ACHN (cell line): ENCODE data around the gene ROR2.
A peak's percentile ranks its signal among the peaks of the same experiment; 100 is the strongest.
"Not testable (repeated sequence)": the region's sequence is repeated elsewhere in the genome, so short reads cannot be mapped to it uniquely, and the experiment has no call there.

Source experiments
- DNase-seq: peaks from one replicate; pipeline ENCODE4 v3.0.0-alpha.2; 2015
- in situ Hi-C: cut with HindIII; loops from 2 replicates; pipeline ENCODE4 v1.10.0; 2017; ENCODE audit warnings: low sequenced_read_pairs, low pct_ligation_motif_present, low pct_unique_long_range_greater_than_20kb

Gene ROR2

DNA sequence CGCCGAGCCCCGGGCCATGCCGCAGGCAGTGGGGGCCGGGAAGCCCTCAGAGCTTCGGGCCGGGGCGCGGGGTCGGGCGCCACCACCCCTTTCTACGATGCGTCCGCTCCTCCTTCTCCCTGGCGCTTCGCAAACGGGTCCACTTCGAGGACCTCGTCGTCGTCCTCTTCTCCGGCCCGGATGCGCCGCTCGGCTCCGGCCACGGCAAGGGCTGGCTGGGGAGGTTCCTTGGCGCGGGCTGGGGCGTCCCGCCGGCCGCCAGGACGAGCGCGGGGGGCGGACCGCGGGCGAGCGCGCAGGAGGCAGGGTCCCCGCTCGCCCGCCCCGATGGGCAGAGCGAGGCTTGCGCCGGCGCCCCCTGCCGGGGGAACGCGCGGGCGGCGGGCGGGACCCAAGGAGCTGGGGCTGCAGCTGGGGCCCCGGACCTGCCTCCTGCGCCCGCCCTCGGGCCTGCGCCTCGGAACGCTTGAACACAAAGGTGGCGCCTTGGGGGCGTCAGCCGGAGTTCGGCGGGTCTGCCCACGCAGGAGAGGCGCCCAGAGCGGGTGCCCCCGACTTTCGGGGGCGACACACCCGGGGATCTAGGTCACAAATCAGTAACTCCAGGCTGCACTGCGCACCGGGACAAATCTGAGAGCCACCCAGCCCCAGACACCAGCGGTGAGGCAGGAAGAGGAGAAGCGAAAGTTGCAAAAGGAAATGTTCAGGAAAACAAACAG is at the start of gene ROR2:
Gene ROR2 (minus strand): TSS at position 283 of the 719 bp plus-strand sequence.
- DNase-seq, result peak; percentile 63
- in situ Hi-C loops, result no loop called here

DNA sequence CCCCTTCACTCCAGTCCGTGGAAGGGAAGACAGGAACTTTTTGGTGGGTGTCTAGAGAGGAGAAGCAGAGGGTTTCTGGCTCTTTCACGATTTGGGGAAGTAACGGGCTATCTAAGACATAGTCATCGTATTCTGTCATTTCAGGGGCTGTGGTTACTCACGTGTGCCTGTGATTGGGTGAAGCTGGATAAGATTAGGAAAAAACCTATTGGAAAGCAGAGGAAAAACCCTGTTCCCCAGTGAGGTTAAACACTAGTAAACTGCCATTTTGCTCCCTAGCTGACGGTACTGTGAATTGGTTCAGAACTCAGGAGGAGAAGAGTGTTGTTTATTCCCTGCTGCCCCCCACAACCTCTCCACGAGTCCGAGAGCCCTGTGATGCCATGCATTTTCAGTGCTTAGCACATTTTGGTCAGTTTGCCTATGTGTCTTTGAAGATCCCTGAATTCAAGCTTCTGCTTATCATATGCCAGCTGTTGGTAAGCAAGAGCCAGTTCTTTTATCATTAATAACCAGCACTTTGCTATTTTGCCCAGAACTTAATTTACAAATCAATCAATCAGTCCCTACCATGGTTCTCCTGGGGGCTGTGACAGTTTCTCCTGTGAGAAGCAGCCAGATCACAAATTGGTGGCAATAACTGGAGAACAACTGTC is 45.1 kb upstream of the ROR2 start:
- no peak for DNase-seq
- in situ Hi-C loops, result no loop called here

DNA sequence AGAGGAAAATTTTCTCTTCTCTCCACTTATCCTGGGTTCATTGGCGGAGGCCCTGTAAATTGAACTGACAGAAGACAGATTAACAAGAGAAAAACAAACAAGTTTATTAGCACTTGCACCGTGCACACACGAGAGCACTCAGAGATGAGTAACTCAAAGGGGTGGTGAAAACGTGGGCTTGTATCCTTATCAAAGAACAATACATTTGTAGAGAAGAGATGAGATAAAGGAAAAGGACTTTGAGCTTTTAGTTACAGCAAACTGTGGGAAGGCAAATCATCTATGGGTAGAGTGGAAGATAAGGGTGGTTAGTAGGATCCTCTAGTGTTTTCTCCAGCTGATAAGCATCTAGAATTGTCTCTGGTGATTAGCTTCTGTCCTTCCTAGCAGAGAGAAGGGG is 44.4 kb upstream of the ROR2 start:
- no peak for DNase-seq
- in situ Hi-C loops, result no loop called here

DNA sequence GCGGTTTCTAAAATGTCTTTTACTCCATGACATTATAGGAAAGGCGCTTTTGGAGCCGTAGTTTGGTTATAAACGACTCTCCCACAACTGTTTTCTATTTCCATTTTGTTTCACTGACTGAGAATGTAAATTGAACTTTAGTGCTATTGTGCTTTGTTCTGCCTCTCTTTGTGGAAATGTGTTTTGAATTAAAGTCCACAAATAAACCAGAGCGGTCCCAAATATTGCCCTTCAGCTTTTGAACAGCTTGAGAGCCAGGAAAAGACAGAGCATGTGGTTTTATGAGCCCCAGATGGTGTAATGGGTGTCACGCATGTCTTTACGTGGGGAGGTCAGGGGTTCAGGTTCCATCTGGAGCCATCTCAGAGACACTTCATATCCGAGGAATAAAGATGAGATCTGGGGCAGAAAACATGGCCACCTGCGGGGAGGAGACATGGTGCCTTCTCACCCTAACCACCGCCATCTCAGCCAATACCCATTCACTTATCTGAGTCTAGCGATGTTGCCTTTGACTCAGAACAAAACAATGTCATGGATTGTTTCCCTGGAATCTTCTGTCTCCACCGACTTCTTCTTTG is 42.5 kb upstream of the ROR2 start:
- DNase-seq, result no peak
- in situ Hi-C loops, result no loop called here

DNA sequence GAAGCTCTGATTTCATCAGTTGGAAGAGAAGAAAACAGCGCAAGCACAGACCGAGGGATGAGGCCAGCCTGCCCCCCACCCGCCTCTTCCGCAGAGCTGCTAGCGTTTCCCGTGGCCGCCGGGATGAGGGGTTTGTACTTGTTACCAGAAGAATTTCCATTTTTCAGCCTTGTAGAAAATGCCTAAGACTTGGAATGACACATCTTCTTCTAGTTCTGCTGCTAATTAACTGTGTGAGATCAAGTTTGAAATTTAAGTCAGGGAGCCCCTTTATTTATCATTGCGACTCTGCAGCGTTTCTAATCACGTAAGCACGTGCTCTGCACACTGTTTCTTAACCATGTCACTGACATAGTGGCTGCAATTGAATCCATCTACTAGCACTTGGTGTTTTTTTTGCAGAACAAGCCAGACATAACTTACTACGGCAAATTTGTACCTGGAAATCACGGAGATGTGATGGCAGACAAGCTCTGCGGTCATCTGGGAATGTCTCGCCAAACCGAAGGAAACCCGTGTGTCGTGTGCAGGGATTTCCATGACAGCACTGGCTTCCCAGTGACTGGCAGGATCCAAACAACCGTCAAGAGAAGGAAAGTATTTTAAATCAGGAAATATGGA is 41.8 kb upstream of the ROR2 start:
- no peak for DNase-seq
- in situ Hi-C loops, result no loop called here

DNA sequence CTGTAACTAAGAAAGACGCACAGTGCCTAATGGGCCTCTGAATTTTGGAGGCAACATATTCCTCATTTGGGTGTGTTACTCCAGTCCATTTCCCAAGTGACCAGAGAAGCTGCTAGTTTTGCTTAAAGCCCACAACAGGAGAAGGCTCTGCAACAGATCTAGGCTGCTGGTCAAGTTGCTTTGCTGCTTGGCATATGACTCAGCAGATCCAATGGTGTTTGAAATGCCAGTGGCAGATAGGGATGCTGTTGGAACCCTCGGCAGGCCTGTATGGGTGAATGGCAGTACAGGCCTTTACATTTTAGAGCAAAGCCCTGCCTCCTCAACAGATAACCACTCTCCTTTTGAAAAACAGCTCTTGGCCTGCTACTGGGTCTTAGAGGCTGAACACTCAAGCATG is 36.2 kb upstream of the ROR2 start:
- in situ Hi-C loops, result no loop called here
- no peak for DNase-seq

DNA sequence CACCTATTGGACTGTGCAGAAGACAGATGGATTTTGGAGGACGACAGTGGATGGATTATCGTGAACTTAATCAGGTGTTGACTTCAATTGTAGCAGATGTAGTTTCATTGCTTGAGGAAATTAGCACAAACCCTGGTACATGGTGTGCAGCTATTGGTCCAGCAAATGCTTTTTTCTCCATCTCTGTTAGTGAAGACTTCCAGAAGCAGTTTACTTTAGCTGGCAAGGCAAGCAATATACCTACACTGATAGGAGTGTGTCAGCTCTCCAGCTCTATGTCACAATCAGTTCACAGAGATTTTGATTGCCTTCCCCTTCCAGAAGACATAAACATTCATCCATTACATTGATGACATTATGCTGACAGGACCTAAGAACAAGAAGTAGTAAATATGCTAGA is 35.7 kb upstream of the ROR2 start:
- no peak for DNase-seq
- in situ Hi-C loops, result no loop called here

DNA sequence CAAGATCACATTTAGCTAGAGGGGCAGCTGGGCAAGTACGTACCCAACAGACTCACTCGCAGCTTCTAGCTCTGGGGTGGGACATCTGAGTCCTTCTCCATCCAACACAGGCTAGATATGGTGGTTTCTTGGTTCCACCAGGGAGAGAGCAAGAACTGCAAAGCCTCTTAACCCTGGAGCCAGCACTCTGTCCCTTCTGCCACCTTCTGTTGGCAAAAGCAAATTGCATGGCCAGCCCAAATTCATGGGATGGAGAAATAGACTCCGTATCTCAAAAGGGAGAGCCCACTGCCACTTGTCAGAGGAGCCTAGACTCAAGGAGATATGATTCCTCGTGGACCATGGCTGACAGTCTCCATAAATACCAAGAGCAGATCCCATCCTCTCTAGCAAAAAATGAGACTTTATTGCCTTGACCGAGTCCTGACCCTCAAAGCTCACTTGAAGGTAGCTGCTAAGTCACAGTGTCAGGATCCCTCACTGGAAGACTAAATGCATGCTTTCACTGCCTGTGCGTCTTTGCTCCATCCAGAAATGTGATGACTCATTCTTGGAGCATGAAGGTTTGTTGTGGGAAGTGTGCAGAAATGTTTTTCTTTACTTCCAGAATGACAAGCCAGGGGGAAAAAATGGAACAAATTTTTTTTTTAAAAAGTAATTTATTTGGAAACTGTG is 28.8 kb upstream of the ROR2 start:
- in situ Hi-C loops, result no loop called here
- DNase-seq, result peak; percentile 30

DNA sequence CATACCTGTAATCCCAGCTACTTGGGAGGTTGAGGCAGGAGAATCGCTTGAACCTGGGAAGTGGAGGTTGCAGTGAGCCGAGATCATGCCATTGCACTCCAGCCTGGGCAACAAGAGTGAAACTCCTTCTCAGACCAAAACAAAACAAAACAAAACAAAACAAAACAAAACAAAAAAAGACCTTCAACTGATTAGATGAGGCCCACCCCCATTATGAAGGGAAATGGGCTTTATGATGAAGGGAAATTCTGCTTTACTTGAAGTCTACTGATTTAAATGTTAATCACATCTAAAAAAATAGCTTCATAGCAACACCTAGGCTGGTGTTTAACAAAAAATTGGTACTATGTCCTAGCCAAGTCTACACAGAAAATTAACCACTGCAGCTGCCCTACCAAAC is 25.2 kb upstream of the ROR2 start:
- in situ Hi-C loops, DNase-seq: not testable (repeated sequence)

DNA sequence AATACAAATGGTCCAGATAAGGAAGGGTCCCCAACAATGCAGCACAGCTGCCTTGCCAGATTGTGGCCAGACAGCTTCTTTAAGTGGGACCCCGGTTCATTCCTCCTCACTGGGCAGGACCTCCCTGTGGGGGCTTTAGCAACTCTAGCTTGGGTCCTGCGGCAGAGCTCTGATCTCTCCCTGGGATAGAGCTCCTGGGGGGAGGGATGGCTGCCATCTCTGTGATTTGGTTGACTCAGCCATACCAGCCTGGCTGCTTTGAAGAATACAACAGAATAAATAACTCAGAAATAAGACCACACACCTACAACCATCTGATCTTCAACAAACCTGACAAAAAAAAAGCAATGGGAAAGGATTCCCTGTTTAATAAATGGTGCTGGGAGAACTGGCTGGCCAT is 22.7 kb upstream of the ROR2 start:
- in situ Hi-C loops, result no loop called here
- no peak for DNase-seq

DNA sequence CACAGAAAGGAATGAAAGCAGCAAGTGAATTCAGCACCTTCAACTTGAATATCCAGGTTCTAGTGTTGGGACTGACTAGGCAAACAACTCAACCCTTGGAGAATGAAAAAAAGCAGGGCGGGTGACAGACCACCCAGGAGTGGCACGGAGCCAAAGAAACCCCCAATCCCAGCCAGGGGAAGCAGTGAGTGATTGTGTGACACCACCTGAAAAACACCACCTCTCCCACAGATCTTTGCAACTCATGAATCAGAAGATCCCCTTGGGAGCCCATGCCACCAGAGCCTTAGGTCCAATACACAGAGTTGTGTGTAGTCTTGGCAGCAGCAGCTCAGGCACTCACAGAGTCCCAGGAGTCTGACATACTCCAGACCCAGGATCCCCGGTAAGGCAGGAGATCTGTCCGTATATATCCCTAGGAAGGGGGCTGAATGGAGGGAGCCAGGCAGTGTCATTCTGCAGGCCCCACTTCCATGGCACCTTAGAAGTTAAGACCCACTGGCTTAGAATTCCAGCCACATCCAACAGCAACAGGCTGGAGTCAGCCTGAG is 22.1 kb upstream of the ROR2 start:
- in situ Hi-C loops, result no loop called here

DNA sequence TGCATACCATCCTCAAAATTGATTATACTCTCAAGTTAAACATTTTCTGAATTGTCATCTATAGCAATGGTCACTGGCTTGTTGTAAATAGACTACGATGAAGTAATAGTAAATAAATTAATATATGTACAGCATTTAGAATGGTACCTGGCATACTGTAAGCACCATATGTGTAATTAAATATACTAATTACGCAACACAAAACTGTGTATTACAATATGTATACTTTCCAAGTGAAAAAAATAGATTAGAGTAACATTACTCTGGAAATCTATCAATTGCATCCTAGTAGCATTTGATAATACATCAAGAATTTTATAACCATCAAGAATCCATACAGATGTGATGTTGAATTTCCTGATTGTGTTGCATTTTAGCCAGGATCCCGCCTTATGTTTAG is 17.2 kb upstream of the ROR2 start:
- in situ Hi-C loops, result no loop called here
- no peak for DNase-seq

More for the DNA sequence above, 22.1 kb upstream of the ROR2 start:
- DNase-seq, result no peak

DNA sequence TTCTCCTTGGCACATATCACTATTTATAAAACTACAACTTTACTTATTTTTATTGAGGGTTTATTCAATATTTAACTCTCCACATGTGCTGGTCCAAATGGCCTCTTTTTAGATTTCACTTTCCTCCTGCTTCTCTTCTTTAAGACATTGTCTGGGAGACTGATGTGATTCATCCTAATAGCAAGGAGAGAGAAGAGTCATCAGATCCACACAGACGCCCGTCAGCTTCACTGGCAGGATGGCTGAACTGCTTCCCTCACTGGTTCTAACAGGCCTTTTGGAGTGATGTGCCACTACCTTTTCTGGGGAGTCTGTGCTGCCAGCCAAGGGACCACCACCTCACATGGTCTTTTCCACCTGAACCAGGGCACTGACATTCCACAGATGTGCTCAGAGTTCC is 16.5 kb upstream of the ROR2 start:
- DNase-seq, result no peak
- in situ Hi-C loops, result no loop called here

DNA sequence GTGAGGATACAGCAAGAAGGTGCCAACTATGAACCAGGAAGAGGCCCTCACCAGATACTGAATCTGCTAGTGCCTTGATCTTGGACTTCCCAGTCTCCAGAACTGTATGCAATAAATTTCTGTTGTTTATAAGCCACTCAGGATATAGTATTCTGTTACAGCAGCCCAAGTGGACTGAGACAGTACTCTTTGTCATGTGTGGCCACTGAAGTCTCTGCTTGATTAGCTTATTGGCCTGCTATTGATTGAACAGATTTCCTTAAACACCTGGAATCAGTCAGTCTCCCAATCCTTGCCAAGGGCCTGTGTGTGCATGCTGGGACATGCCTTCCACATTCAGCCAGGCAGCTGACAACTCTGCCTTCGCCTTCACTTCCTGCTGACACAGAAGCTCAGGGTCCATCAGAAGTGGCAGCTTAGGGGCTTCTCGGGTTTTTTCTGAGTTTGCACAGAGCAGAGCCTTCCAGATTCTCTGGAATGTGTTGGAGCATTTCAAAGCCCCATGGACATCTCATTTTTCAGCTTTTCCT is 13.7 kb upstream of the ROR2 start:
- no peak for DNase-seq
- in situ Hi-C loops, result no loop called here

DNA sequence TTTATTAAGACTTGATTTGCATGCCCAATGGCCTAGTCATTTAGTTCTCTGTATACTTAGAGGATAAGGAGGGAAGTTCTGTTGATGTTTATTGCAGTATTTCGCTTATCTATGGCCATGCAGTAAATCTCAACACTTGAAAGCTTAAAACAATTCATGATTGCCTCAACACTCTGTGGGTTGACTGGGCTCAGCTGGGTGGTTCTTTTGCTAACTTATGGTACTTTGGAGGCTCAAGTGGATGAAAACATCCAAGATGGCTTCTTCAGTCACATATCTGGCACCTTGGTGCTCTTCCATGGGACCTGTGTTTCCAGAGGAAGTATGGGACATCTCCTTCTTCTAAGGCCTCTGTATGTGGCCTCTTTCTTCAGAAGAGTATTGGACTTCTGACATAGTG is 10.3 kb upstream of the ROR2 start:
- in situ Hi-C loops, result no loop called here
- DNase-seq, result no peak

DNA sequence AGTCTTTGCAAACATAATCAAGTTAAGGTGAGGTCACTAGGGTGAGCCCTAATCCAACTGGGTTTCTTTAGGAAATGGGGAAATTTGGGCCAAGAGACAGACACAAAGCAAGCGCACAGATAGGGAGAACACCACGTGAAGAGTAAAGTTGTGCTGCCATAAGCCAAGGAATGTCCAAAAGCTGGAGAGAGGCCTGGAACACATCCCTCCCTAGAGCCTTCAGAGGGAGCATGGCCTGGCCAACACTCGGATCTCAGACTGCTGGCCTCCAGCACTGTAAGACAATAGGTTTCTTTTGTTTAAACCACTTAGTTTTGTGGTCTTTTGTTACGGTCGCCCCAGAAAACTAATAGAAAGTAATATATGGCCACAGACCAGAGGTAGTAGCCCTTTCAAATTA is 8.1 kb upstream of the ROR2 start:
- DNase-seq, result no peak
- in situ Hi-C loops, result no loop called here

DNA sequence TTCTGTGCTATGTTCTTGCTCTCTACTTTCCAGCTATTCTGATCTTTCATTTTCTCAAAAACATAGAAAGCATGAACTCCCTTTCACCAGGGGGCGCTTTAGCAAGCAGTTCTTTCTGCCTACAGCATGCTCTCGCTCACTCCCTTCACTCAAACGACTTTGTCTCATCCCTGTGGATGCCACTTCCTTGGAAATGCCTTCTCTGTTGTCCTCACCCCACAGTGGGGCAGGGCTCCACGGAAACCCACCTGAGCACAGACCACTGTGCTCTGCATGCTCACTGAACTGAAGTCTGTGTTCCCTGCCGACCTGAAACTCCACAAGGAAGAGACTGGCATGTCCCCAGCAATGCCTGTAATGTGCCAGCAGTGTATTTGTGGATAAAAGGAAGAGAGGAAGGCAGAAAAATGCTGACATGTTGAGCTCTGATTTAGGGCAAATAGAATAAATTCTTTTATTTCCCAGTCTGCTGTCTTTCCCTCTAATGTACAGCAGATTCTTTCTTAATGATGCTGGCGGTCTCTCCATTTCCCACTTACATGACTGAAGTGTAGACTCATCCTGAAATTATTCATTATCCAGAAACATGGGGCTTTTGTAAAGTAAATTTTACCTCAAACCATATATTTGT is 4.9 kb upstream of the ROR2 start:
- DNase-seq, result peak; percentile 63
- in situ Hi-C loops, result no loop called here

DNA sequence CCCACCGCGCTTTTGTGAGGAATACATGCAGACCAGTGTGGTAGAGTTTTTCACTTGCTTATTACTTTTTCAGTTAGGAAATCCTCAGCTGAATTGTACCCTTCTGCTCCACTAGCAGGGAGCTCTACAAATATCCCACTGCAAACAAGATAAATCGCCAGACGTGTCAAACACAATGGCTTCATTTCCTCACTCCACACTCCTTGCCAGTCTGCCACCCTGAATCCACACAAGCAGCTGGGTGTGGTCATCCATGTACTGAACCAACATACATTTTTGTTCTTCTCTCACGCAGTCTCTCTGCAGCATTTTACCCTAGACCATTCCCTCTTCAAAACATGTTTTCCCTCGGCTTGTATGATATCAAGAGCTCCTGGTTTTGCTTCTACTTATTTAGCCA is 3.7 kb upstream of the ROR2 start:
- in situ Hi-C loops, result no loop called here
- no peak for DNase-seq
